DOHH2 (cell line): ENCODE data around the gene ZNF285.
"Not testable (repeated sequence)": the region's sequence is repeated elsewhere in the genome, so short reads cannot be mapped to it uniquely, and the experiment has no call there.

Experiments used
- H3F3A ChIP-seq: fragments of 200-600 bp; sonication (generic), shearing (Covaris generic); 2 replicates; pipeline ENCODE4 v1.6.0; 2016; ENCODE audit warnings: antibody characterized with exemption, mild to moderate bottlenecking; ENCODE audit not compliant: control insufficient read depth, insufficient read depth
- H3K27ac ChIP-seq: fragments of 200-600 bp; sonication (generic); 2 replicates; pipeline ENCODE4 v1.5.1; 2014; ENCODE audit warnings: low read depth, mild to moderate bottlenecking, low read length, moderate library complexity
- H3K27me3 ChIP-seq: fragments of 200-600 bp; sonication (generic); 2 replicates; pipeline ENCODE4 v1.6.1; 2014; ENCODE audit warnings: mild to moderate bottlenecking, low read length, mixed read lengths; ENCODE audit not compliant: control insufficient read depth
- H3K36me3 ChIP-seq: fragments of 200-600 bp; sonication (generic); 2 replicates; pipeline ENCODE4 v1.6.1; 2014; ENCODE audit warnings: mild to moderate bottlenecking, low read length, moderate library complexity, mixed read lengths; ENCODE audit not compliant: control insufficient read depth
- H3K4me1 ChIP-seq: fragments of 200-600 bp; sonication (generic); 2 replicates; pipeline ENCODE4 v1.6.1; 2014; ENCODE audit warnings: mild to moderate bottlenecking, low read length, mixed read lengths; ENCODE audit not compliant: control insufficient read depth
- H3K4me2 ChIP-seq: fragments of 200-600 bp; sonication (generic); 2 replicates; pipeline ENCODE4 v1.6.0; 2014; ENCODE audit warnings: mild to moderate bottlenecking, low read length, moderate library complexity
- H3K4me3 ChIP-seq: fragments of 200-600 bp; sonication (generic); 2 replicates; pipeline ENCODE4 v1.5.1; 2014; ENCODE audit warnings: mild to moderate bottlenecking, low read length, mixed read lengths
- H3K79me2 ChIP-seq: fragments of 200-600 bp; sonication (generic); 2 replicates; pipeline ENCODE4 v1.6.1; 2014; ENCODE audit warnings: mild to moderate bottlenecking, low read length, mixed read lengths; ENCODE audit not compliant: control insufficient read depth
- H3K9me2 ChIP-seq: fragments of 200-600 bp; sonication (generic); replicated peaks from 2 replicates; pipeline ENCODE4 v1.6.1; 2014; ENCODE audit warnings: mild to moderate bottlenecking, low read length, mixed read lengths; ENCODE audit not compliant: control insufficient read depth
- H3K9me3 ChIP-seq: fragments of 200-600 bp; sonication (generic); 2 replicates; pipeline ENCODE4 v1.6.1; 2014; ENCODE audit warnings: antibody characterized with exemption, low read length, mixed read lengths; ENCODE audit not compliant: control insufficient read depth, insufficient read depth
- H4K20me1 ChIP-seq: fragments of 200-600 bp; sonication (generic); 2 replicates; pipeline ENCODE4 v1.6.0; 2014; ENCODE audit warnings: low read depth, mild to moderate bottlenecking, antibody characterized with exemption, low read length, moderate library complexity; ENCODE audit not compliant: control insufficient read depth, insufficient read depth
- CTCF ChIP-seq: fragments of 200-600 bp; sonication (generic); IDR thresholded peaks from one replicate; pipeline ENCODE4 v1.5.1; 2014; ENCODE audit warnings: antibody characterized with exemption, mild to moderate bottlenecking, low read depth, low read length; ENCODE audit not compliant: poor library complexity, severe bottlenecking
- EZH2phosphoT487 ChIP-seq: fragments of 200-600 bp; sonication (generic); IDR thresholded peaks from 2 replicates; pipeline ENCODE4 v1.6.1; 2017; ENCODE audit warnings: borderline replicate concordance, mild to moderate bottlenecking, antibody characterized with exemption, low read length, moderate library complexity, mixed read lengths

The ZNF285 gene

GRCh38 chr19:44344255-44344654, 57.2 kb downstream of the ZNF285 start:
- H3K4me1 ChIP-seq: no peaks in the 10 kb centered on the region
- no peaks in the 10 kb centered on the region for H3K79me2 ChIP-seq
- no peaks in the 10 kb centered on the region for H3K36me3 ChIP-seq
- H3F3A ChIP-seq: no peaks in the 10 kb centered on the region
- no peak overlapping the region for H3K4me3 ChIP-seq
- H3K27ac ChIP-seq: no peak overlapping the region
- no peaks in the 10 kb centered on the region for H4K20me1 ChIP-seq
- 0 out of 2 replicates have a peak, but pooled peaks cover 4% of the 10 kb centered on the region for H3K9me3 ChIP-seq
- no peak for TF ChIP-seq CTCF
- TF ChIP-seq EZH2phosphoT487: no peak
- no peaks in the 10 kb centered on the region for H3K27me3 ChIP-seq
- no peaks in the 10 kb centered on the region for H3K9me2 ChIP-seq
- no peak overlapping the region for H3K4me2 ChIP-seq

GRCh38 chr19:44341794-44342193, 59.6 kb downstream of the ZNF285 start:
- Histone ChIP-seq H3K9me3 (no peaks in the 10 kb centered on the region), H3K27ac (no peak overlapping the region), H3K4me3 (no peak overlapping the region), H3K79me2 (no peaks in the 10 kb centered on the region), H3K9me2 (no peaks in the 10 kb centered on the region), H3K36me3 (no peaks in the 10 kb centered on the region), H3K4me1 (no peaks in the 10 kb centered on the region), H3K27me3 (no peaks in the 10 kb centered on the region), H3F3A (no peaks in the 10 kb centered on the region), H4K20me1 (no peaks in the 10 kb centered on the region), H3K4me2 (no peak overlapping the region)
- TF ChIP-seq EZH2phosphoT487: no peak
- no peak for TF ChIP-seq CTCF

- not testable (repeated sequence) for H3K79me2 ChIP-seq, H4K20me1 ChIP-seq, H3K27me3 ChIP-seq, H3K27ac ChIP-seq, H3F3A ChIP-seq, H3K4me1 ChIP-seq, H3K4me3 ChIP-seq, H3K4me2 ChIP-seq, H3K9me2 ChIP-seq, H3K36me3 ChIP-seq
- H3K9me3 ChIP-seq: peaks cover 16% of the 10 kb centered on the region
Measured at GRCh38 chr19:44334639-44335038, 66.8 kb downstream of the ZNF285 start.
